Measurements from ENCODE around the gene VTI1A.

DNA sequence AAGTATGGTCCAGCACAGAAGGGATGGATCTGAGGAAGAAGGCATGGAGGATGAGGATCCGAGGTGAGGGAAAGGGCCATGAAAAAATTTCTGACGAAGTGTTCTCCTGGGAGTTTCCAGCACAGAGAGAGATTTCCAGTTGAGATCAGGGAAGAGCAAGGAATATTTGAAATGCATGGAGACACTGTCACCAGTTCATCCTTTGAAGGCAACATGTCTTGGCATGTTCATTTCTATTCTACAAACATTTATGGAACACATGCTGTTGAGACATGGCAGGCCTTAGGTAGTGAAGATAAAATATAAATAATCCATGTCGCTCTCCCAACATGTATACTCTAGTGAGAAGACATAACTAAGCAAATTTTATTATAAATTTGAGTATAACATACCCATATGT lies 269.1 kb downstream of the VTI1A start:
- TF ChIP-seq, protein P1, sequence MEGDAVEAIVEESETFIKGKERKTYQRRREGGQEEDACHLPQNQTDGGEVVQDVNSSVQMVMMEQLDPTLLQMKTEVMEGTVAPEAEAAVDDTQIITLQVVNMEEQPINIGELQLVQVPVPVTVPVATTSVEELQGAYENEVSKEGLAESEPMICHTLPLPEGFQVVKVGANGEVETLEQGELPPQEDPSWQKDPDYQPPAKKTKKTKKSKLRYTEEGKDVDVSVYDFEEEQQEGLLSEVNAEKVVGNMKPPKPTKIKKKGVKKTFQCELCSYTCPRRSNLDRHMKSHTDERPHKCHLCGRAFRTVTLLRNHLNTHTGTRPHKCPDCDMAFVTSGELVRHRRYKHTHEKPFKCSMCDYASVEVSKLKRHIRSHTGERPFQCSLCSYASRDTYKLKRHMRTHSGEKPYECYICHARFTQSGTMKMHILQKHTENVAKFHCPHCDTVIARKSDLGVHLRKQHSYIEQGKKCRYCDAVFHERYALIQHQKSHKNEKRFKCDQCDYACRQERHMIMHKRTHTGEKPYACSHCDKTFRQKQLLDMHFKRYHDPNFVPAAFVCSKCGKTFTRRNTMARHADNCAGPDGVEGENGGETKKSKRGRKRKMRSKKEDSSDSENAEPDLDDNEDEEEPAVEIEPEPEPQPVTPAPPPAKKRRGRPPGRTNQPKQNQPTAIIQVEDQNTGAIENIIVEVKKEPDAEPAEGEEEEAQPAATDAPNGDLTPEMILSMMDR (conservative IDR thresholded peaks at IDR 0.05; ENCODE audit: low read depth in 2 of 2), result no peak
- TF ChIP-seq POLR2AphosphoS5 (IDR thresholded peaks at IDR 0.05; ENCODE audit: low read depth) (no peak), JUNB (IDR thresholded peaks at IDR 0.05; ENCODE audit: unreplicated experiment) (no peak), EZH2phosphoT487 (IDR thresholded peaks at IDR 0.05; ENCODE audit: unreplicated experiment) (no peak), EZH2 (IDR thresholded peaks at IDR 0.05; ENCODE audit: low read depth, unreplicated experiment) (no peak), CREB1 (CRISPR knock-in tag; IDR thresholded peaks at IDR 0.05; ENCODE audit: low read depth) (no peak), NANOG (IDR thresholded peaks at IDR 0.05; ENCODE audit: borderline replicate concordance) (no peak)
